NCI-H1694 (cell line): Measurements from ENCODE around the gene ARSH.
"Not testable (repeated sequence)": the region's sequence is repeated elsewhere in the genome, so short reads cannot be mapped to it uniquely, and the experiment has no call there.

ENCODE experiments used
- DNase-seq: peaks from one replicate; lab custom pipeline; 2025; lab: John Stamatoyannopoulos, UW

The ARSH gene, protein sequence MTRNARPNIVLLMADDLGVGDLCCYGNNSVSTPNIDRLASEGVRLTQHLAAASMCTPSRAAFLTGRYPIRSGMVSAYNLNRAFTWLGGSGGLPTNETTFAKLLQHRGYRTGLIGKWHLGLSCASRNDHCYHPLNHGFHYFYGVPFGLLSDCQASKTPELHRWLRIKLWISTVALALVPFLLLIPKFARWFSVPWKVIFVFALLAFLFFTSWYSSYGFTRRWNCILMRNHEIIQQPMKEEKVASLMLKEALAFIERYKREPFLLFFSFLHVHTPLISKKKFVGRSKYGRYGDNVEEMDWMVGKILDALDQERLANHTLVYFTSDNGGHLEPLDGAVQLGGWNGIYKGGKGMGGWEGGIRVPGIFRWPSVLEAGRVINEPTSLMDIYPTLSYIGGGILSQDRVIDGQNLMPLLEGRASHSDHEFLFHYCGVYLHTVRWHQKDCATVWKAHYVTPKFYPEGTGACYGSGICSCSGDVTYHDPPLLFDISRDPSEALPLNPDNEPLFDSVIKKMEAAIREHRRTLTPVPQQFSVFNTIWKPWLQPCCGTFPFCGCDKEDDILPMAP

DNA sequence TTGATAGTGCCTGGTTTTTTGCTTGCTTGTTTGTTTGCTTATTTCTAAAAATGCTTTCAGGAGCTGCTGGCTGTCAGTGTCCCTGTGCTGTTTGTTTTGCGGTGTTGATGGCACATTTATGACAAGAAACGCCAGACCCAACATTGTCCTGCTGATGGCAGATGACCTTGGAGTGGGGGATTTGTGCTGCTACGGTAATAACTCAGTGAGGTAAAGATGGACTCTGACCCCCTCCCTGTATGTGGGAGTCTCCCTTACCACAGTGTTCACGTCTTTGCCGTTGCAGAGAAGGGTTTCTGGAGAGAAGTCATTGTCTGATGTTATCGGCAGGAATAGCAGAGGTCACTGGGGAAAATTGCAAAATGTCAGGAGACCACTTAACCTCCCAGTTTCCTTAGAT is at the start of gene ARSH:
Gene ARSH, plus strand, starts transcription at position 52 of the 400 bp plus-strand sequence. Its CDS starts 67 bp downstream, at position 119.
- DNase-seq, result no peak

DNA sequence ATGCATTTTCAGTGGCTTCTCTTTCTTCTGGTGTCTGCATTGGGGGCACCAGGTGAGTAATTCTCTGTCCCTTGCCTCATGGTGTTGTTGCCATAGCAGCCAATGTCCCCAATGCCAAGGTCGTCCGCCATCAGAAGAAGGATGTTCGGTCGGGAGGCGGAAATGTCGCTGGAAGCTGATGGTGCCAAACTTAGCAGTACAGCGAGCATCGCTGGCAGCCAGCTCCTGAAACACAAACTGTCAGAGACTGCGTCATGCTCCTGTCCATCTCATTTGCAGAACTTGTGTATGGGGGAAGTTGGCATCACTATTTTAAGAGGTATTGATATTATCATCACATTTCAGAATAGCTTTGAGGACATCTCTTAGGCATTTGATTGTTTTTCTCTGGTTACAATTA is 48.1 kb upstream of the ARSH start:
- no peak for DNase-seq

DNA sequence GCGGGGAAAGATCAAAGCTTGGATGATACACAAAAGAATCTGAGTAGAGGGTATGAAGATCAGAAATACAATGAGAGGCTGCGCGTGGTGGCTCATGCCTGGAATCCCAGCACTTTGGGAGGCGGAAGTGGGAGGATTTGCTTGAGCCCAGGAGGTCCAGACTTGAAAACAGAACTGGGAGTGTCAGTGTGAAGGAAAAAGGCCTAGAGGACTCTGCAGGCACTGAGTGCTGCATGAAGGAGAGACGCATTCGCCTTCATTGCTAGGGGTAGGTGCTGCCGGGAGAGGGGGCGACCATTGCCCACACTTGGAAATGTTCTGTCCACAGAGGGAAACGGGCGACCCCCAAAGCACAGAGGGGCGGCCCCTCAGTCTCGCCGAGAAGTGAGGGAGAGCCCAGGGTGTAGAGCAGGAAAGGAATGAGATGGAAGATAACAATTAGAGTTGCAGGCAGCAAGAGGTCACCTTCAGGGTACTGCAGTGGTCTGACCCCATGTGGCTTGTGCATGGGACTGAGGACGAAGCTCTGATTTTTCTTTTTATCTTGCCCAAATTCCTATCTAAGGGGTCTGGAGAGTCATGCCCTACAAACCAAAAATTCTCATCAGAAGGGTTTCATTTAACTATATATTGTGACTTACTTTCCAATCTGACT is 45.4 kb upstream of the ARSH start:
- DNase-seq, result no peak

DNA sequence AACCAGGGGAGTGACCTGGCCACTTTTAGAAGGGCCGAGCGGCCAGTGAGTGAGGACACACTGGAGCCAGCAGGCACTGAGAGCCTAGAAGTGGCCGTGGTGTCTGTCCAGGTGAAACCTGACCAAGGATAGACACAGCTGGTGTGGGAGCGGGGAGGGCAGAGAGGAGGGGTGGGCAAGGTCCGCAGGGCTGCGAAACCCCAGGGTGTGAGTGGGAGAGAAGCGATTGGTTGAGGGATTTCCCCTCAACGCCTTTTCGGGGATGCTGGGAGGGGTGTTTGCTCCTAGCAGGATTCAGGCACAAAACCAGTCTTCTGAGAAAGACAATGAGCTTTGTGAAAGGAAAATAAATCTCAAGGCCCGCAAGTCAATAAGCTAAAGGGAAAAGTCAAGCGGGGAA is 44.0 kb upstream of the ARSH start:
- no peak for DNase-seq

DNA sequence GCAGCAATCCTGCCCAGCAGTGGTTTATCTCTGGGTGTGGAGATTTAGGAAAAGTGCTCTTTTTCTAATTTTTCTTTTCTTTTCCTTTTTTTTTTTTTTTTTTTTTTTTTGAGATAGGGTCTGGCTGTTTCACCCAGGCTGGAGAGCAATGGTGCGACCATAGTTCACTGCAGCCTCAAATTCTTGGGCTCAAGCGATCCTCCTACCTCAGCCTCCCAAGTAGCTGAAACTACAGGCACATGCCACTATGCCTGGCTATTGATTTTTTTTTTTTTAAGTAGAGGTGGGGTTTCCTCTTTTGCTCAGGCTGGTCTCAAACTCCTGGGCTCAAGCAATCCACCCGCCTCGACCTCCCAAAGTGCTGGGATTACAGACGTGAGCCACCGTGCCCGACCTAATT is 42.9 kb upstream of the ARSH start:
- not testable (repeated sequence) for DNase-seq

DNA sequence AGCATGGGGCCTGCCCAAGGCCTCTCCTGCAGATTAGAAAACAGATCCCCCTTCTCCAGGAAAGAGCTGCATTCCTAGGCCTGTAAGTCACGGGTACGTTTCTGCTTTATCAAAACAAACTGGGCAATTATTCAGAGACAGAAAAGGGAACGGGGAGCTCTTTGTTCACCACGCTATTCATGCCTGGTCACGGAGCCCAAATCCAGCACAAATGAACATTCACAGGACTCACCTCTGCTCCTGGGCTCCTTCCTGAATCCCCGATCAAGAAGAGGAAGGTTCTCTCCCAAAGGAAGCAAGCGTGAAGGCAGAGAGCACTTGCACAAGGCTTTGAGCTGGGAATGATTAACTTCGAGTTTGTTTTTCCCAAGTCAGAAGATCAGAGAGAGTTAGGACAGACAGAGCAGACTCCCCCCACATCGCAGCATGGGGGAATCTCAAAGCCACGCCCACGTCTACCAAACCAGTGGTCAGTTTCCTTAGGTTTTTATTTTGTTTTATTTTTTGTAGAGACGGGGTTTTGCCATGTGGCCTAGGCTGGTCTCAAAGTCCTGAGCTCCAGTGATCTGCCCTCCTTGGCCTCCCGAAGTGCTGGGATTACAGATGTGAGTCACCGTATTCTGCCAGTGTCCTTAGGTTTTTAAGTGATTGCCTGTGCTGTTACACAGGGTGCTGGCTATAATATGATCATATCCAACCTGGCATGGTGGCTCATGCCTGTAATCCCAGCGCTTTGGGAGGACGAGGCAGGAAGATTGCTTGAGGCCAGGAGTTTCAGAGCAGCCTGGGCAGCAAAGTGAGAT is 42.2 kb upstream of the ARSH start:
- not testable (repeated sequence) for DNase-seq

DNA sequence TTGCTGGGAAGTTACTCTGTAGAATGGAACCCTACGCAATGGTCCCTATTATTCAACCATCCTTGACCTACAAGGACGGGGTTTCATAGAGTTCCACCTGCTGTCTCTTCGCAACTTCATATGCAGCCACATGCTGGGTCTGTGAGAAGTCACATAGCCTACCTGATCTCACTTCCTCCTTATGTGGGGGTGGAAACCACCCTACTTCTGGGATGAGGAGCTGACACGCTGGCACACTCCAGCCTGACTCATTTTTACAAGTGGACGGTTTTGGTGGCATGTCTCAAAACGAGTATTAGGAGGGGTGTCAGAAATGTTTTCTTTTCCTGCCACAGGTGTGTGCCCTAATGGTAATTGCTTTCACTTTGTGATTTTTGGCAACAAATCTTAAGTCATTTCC is 40.4 kb upstream of the ARSH start:
- DNase-seq, result no peak

DNA sequence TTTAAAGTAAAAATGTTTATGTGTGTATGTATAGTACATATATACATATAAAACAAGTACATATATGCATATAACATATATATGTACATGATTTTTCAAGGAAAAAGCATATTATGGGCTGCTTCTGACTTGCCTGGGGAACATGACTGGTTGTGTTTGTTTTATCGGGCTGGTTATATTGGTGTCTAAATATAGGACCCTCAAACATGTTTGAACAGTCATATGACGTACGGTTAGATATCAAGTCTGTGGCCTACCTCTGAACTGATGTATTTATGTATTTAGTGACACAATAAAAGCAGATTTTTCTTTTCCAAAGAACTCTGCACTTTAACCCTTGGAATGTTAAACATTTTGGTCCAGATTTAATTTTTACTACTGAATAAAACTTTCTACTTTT is 39.3 kb upstream of the ARSH start:
- DNase-seq, result no peak

DNA sequence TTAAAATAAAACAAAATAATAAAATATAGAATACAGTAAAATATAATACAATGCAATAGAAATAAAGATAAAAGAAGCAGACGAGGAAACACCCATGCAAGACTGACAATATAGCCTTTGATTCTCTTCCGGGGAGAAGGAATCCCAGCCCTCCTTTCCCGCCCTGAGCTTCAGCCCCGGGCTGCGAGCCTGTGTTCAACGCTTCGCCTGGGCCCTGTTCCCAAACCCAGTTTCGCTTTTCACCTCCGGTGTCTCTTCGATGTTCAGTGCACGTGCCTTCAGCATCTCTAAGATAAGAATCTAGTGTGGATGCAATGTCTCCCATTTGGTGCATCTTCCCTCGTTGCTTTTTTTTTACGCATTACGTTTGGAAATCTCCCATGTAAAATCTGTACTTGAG is 38.8 kb upstream of the ARSH start:
- DNase-seq, result no peak

DNA sequence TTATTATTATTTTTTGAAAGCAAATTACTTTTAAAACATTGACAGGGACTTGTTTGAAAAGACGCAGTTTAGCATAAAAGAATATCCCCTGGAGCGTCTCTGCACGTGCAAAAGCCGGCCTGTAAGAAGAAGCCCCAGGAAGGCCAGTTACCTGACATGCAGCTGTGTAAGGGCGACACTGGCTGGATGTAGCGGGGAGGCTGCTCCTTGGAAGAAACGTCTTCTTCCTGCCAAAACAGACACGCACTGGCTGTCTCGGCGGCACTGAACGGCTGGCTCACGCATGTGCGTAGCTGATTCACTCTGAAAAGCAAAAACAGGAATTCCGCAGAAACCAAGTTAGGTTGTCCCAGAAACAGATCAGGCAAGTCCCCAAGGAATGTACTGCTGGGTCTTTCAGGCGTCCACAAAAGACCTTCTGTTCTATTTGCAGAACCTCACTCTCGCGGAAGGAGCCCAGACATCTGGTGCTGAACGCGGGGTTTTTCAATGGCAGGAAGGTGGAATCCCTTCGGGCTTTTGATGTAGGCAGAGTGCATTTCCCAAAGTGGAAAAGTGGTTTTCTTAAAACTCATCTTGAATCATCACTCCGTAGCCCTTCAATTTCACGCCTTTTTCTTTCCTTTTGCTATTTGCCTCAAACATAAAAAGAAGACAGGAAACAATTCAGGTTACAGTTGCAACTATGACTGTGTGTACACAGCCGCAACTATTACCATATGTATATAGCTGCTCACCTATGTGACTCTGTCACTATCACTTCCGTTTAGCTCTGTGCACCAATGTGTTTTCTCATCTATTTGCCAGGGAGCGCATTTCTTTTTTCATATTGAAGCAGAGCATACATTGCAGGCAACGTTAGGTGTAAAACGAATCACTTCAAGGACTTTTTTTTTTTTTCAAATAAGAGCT is 38.1 kb upstream of the ARSH start:
- DNase-seq, result no peak

DNA sequence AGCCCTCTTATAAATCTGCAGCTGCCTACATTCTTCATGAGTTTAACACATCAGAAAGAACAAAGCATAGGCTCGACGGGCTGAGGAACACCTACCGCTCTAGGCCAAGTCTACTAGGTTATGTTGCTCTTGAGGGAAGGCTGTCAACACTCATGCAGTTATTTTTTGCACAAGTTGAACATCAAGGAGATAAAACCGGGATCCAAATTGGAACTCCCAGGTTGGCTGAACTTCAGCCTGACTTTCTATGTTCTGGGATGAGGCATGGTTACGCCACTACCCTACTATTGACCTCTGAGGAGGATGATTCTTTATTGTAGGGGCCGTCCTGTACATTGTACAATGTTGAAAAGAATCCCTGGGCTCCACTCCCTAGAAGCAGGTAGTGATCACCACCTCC is 37.3 kb upstream of the ARSH start:
- no peak for DNase-seq

DNA sequence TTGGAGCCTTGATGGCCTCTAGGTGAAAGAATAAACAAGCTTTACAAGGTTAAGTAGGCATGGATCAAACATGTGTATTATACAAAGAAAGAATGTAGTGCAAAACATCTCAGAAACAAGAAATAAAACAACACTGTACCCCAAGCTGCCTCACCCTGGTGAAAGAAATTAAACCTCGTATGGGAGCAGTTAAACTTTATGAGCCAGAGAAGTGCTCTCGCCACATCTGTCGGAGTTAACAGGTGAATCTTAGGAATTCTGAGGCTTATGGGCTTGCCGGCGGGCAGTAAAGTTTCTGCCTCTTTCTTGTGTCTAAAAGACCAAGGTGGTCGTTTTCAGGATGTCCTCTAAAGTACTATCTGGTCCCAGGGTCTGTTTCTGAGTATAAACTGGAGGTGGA is 34.0 kb upstream of the ARSH start:
- DNase-seq, result no peak

DNA sequence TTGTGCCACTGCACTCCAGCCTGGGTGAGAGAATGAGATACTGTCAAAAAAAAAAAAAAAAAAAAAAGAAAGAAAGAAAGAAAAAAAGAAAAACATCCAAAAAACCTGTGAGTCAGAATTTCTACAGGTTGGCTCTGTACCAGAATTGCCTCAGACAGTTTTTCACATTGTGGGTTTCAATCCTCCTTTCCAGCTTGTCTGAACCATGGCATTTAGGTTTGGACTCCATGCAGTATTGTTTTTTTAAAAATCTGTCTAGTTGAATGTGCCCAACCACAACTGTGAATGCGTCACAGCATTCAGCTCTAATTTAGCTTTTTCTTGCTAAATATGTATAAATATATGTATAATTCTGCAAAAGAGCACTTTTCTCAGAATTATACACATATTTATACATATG is 31.4 kb upstream of the ARSH start:
- DNase-seq, result no peak

DNA sequence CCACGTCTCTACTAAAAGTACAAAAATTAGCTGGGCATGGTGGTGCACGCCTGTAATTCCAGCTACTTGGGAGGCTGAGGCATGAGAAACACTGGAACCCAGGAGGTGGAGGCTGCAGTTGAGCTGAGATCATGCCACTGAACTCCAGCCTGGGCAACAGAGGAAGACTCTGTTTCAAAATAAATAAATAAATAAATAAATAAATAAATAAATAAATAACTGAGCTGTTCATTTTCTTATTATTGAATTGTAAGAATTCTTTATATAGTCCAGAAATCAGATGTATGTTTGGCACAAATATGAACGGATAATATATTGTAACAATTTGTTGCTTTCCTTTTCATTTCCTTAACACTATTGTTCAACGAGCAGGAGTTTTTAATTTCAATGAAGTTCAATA is 27.7 kb upstream of the ARSH start:
- not testable (repeated sequence) for DNase-seq

DNA sequence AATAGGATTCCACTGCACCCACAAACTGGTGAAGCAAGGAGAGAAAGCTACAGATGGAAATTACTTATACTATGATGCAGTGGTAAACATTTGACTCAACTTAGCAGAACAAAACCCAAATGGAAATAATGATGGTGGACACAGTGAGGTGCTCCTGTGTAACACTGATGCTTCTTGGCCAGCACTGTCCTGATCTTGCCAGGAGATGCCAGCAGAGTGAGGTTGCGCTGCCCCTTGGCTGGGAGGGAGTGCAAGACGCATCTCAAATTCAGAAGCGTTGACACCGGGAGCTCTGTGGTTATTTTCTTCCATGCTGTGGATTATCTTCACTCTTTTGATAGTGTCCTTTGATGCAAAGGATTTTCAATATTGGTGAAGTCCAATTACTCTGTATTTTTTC is 22.0 kb upstream of the ARSH start:
- no peak for DNase-seq

DNA sequence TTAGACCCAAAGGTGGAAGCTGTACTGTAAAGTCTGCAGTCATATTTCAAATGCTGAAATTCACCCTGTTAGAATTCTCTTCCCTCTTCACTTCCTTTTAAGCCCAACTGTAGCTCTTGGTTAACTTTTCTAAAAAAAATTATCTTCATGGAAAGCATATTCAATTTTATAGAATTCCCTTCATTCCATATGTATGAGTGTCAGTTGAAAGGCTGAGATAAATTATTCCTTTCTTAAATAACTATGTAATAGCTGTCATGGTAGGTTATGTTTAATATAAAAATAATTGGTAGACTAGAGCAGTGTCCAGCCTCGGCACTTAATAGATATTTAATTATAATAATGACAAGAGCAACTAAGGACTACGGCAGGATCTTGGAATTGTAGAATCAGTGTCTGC is 16.8 kb upstream of the ARSH start:
- DNase-seq, result no peak

DNA sequence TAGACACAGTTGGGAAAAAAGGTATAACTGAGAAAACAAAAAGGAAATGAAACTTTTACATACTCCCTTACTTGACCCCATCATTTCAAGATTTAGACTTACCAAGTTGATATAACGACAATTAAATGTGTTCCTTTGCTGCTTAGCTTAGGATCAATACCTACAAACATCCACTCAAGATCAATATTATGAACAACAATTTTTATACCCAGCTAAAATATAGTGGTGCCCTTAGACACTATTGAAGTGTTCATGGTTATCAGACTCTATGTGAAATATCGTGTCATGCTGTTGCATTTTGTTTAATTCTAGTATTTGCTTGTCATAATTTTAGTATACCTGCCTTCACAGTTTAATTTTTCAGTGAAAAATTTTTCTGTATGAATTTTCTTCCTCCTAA is 4.2 kb downstream of the ARSH start:
- no peak for DNase-seq

DNA sequence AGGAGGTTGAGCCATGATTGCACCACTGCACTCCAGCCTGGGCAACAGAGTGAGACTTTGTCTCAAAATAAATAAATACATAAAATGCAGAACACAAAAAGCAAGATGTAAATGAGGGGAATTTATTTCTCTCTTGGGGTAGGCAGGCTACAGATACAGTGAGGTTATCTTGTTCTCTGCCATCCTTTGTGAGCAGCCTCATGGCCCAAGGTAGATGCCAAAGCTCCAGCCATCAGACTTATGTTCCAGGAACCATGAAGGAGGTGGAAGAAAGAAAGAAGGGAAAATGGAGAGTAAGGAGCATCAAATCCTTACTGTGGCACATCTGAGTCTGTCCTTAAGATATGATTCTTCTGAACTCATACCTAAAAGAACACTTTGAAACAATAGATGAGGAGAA is 11.1 kb downstream of the ARSH start:
- no peak for DNase-seq

DNA sequence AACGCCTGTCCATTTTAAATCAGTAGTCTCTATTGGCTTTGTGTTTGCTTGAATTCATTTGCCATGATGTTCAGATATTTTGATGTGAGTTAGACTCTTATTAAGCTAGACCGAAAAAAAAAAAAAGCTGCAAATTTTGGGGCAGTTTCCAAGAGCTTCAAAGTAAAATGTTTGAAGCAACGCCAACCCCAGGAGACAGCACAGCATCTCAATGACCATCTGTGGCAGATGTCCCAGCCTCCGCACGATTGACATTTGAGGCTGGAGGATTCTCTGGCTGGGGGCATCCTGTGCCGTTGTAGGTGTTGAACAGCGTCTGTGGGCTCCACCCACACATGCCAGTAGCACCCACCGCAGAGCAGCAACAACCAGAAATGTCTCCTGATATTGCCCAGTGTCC is 17.8 kb downstream of the ARSH start:
- no peak for DNase-seq

DNA sequence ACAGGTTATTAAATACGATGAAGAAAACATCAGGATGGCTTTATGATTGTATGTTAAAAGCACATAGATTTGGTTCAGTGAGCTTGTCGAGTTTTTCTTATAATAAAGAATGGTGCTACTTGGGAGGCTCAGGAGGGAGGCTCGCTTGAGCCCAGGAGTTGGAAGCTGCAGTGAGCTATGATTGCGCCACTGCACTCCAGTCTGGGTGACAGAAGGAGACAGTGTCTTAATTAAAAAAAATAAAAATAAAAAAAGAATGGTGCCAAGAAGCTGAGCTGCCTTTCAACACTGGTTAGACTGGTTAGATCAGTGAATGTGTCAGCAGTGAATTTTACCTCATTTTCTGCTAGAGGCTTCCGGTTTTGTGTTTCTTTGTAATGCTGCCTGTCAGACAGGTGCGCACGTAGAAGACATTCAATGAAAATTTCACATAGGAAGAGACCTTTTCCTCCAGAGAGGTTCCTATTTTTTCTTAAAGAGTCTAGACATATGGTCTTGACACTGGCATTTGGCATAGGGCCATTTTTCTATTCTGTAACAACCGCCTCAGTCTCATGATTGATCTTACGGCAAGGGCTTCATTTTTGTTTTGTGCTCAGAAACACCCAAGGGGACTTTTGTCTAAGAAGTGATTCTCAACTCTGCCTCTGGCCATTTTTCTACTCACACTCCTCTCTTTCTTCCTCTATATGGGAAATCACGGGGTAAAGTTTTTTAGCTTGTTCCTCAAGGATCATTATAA is 19.9 kb downstream of the ARSH start:
- DNase-seq, result no peak

DNA sequence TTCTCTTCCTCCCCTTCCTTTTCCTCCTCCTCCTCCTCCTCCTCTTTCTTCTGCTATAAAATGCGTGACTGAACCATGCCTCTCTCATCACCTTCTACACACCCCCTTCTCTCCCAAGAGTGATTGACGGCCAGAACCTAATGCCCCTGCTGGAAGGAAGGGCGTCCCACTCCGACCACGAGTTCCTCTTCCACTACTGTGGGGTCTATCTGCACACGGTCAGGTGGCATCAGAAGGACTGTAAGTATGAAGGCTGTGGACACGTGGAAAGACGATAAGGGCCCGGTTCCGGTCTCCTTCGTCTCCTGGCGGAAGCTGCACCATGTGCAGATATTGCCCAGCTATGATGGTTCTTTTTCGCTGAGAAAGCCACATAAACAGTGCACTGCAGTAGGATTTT is 22.8 kb downstream of the ARSH start:
- no peak for DNase-seq
